Neural progenitor cell (in vitro differentiated cells): ENCODE data around the gene RERE. TPM values are rescaled to one million over a fixed set of nuclear protein-coding genes. Genes with fewer than 3 reads are reported as not detected.

Experiments
- DNase-seq: peaks from one replicate; pipeline ENCODE4 v3.0.0-alpha.2; 2016; ENCODE audit warnings: low spot score
- H2AFZ ChIP-seq: fragments of 200-600 bp; sonication (generic); replicated peaks from 2 replicates; pipeline ENCODE4 v1.6.1; 2016; ENCODE audit warnings: antibody characterized with exemption
- H3F3A ChIP-seq: fragments of 200-600 bp; sonication (generic); 2 replicates; pipeline ENCODE4 v1.6.1; 2016; ENCODE audit warnings: antibody characterized with exemption, low read depth
- H3K27ac ChIP-seq: fragments of 200-600 bp; sonication (generic); 2 replicates; pipeline ENCODE4 v1.5.1; 2016; ENCODE audit warnings: mild to moderate bottlenecking
- H3K27me3 ChIP-seq: fragments of 200-600 bp; sonication (generic); 2 replicates; pipeline ENCODE4 v1.6.1; 2016; ENCODE audit warnings: mild to moderate bottlenecking, moderate library complexity
- H3K36me3 ChIP-seq: fragments of 200-600 bp; sonication (generic); 2 replicates; pipeline ENCODE4 v1.5.1; 2016
- H3K4me1 ChIP-seq: fragments of 200-600 bp; sonication (generic); 2 replicates; pipeline ENCODE4 v1.6.1; 2016; ENCODE audit warnings: mixed run types
- H3K4me2 ChIP-seq: fragments of 200-600 bp; sonication (generic); 2 replicates; pipeline ENCODE4 v1.6.1; 2016
- H3K4me3 ChIP-seq: fragments of 200-600 bp; sonication (generic); 2 replicates; pipeline ENCODE4 v1.5.1; 2016
- H3K79me2 ChIP-seq: fragments of 200-600 bp; sonication (generic); 2 replicates; pipeline ENCODE4 v1.6.1; 2016; ENCODE audit warnings: low read depth
- H3K9ac ChIP-seq: fragments of 200-600 bp; sonication (generic); 2 replicates; pipeline ENCODE4 v1.6.1; 2016
- H3K9me3 ChIP-seq: fragments of 200-600 bp; sonication (generic); 2 replicates; pipeline ENCODE4 v1.5.1; 2016; ENCODE audit warnings: low read depth
- H4K20me1 ChIP-seq: fragments of 200-600 bp; sonication (generic); 2 replicates; pipeline ENCODE4 v1.6.1; 2016; ENCODE audit warnings: low read depth
- H3K27ac Mint-ChIP-seq: 3 replicates; pipeline ENCODE4 v1.8.0; 2021; ENCODE audit warnings: mixed read lengths
- H3K27me3 Mint-ChIP-seq: 2 replicates; pipeline ENCODE4 v1.8.0; 2022; ENCODE audit warnings: low read depth, mild to moderate bottlenecking, inconsistent platforms, moderate library complexity, mixed read lengths; ENCODE audit not compliant: insufficient read depth
- H3K36me3 Mint-ChIP-seq: 3 replicates; pipeline ENCODE4 v1.8.0; 2021; ENCODE audit warnings: mixed read lengths
- H3K4me1 Mint-ChIP-seq: 3 replicates; pipeline ENCODE4 v1.8.0; 2021; ENCODE audit warnings: mixed read lengths
- H3K4me3 Mint-ChIP-seq: 3 replicates; pipeline ENCODE4 v1.8.0; 2021; ENCODE audit warnings: mild to moderate bottlenecking, moderate library complexity, mixed read lengths
- H3K9me3 Mint-ChIP-seq: 3 replicates; pipeline ENCODE4 v1.8.0; 2020; ENCODE audit warnings: mixed read lengths
- EZH2 ChIP-seq: fragments of 200-600 bp; sonication (generic); IDR thresholded peaks from 2 replicates; pipeline ENCODE4 v1.6.1; 2017; ENCODE audit warnings: antibody characterized with exemption, mild to moderate bottlenecking, moderate library complexity
- EZH2phosphoT487 ChIP-seq: fragments of 200-600 bp; sonication (generic); IDR thresholded peaks from 2 replicates; pipeline ENCODE4 v1.6.1; 2017; ENCODE audit warnings: antibody characterized with exemption
- total RNA-seq: library from RNA; depleted of rRNA; stranded (reverse); fragments of >200 nt; gene quantifications from 2 replicates; pipeline ENCODE4 v1.2.3, GENCODE V29; 2015; ENCODE audit warnings: low replicate concordance
- TF ChIP-seq, protein P1 (sequence below): fragments of 200-600 bp; sonication (generic); IDR thresholded peaks from 2 replicates; pipeline ENCODE4 v1.5.1; 2017; ENCODE audit warnings: antibody characterized with exemption, mild to moderate bottlenecking

Gene RERE
- total RNA-seq, 1 donor from 2014 or later: 29.8 TPM

GRCh38 chr1:8812081-8812480 is 5.4 kb downstream of the RERE start:
- no peaks in the 10 kb centered on the region for H3K36me3 ChIP-seq
- H3K9me3 ChIP-seq: no peaks in the 10 kb centered on the region
- H3F3A ChIP-seq: peaks cover 2% of the 10 kb centered on the region
- H3K4me3 Mint-ChIP-seq: no peak overlapping the region
- H3K4me2 ChIP-seq: no peak overlapping the region
- H3K27me3 ChIP-seq: no peaks in the 10 kb centered on the region
- H3K27ac Mint-ChIP-seq: no peak overlapping the region
- H3K4me3 ChIP-seq: no peak overlapping the region
- H3K36me3 Mint-ChIP-seq: peaks cover 6% of the 10 kb centered on the region
- H3K4me1 Mint-ChIP-seq: peaks cover 28% of the 10 kb centered on the region
- H3K27ac ChIP-seq: no peak overlapping the region
- DNase-seq: no peak
- peaks cover 100% of the 10 kb centered on the region for H3K79me2 ChIP-seq
- no peak overlapping the region for H3K9ac ChIP-seq
- peaks cover 6% of the 10 kb centered on the region for H3K27me3 Mint-ChIP-seq
- H4K20me1 ChIP-seq: peaks cover 86% of the 10 kb centered on the region
- H2AFZ ChIP-seq: no peak overlapping the region
- H3K9me3 Mint-ChIP-seq: no peaks in the 10 kb centered on the region
- TF ChIP-seq, protein P1, sequence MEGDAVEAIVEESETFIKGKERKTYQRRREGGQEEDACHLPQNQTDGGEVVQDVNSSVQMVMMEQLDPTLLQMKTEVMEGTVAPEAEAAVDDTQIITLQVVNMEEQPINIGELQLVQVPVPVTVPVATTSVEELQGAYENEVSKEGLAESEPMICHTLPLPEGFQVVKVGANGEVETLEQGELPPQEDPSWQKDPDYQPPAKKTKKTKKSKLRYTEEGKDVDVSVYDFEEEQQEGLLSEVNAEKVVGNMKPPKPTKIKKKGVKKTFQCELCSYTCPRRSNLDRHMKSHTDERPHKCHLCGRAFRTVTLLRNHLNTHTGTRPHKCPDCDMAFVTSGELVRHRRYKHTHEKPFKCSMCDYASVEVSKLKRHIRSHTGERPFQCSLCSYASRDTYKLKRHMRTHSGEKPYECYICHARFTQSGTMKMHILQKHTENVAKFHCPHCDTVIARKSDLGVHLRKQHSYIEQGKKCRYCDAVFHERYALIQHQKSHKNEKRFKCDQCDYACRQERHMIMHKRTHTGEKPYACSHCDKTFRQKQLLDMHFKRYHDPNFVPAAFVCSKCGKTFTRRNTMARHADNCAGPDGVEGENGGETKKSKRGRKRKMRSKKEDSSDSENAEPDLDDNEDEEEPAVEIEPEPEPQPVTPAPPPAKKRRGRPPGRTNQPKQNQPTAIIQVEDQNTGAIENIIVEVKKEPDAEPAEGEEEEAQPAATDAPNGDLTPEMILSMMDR: no peak
- no peak for TF ChIP-seq EZH2
- no peak for TF ChIP-seq EZH2phosphoT487
- peaks cover 16% of the 10 kb centered on the region for H3K4me1 ChIP-seq

DNA sequence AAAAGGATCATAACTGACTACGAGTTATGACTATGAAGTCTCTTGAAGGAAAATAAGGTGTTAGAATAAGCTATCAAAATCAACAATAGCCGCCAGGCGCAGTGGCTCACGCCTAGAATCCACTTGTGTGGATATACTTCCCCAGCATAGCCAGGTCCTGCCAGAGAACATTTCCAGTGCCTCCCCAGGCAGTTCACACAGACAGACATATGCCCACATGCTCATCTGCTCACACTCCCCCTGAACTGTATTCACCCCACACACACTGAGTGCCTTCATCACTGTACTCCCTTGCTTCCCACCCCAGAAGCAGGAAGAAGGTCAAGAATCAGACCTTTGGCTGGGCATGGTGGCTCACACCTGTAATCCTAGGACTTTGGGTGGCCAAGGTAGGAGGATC is 6.5 kb downstream of the RERE start:
- Histone ChIP-seq H3K27me3 (no peaks in the 10 kb centered on the region), H3K36me3 (no peaks in the 10 kb centered on the region), H3K4me3 (no peak overlapping the region), H3K9ac (no peak overlapping the region), H3K4me1 (peaks cover 16% of the 10 kb centered on the region), H3K9me3 (no peaks in the 10 kb centered on the region), H3K27ac (no peak overlapping the region), H2AFZ (no peak overlapping the region), H3F3A (no peaks in the 10 kb centered on the region), H3K4me2 (no peak overlapping the region), H3K79me2 (peaks cover 100% of the 10 kb centered on the region), H4K20me1 (peaks cover 96% of the 10 kb centered on the region)
- TF ChIP-seq, protein P1: no peak
- TF ChIP-seq EZH2phosphoT487 (no peak), EZH2 (no peak)
- H3K27me3 Mint-ChIP-seq: peaks cover 2% of the 10 kb centered on the region
- H3K4me1 Mint-ChIP-seq: peaks cover 28% of the 10 kb centered on the region
- H3K9me3 Mint-ChIP-seq: no peaks in the 10 kb centered on the region
- no peak for DNase-seq
- no peak overlapping the region for H3K27ac Mint-ChIP-seq
- no peak overlapping the region for H3K4me3 Mint-ChIP-seq
- peaks cover 8% of the 10 kb centered on the region for H3K36me3 Mint-ChIP-seq

DNA sequence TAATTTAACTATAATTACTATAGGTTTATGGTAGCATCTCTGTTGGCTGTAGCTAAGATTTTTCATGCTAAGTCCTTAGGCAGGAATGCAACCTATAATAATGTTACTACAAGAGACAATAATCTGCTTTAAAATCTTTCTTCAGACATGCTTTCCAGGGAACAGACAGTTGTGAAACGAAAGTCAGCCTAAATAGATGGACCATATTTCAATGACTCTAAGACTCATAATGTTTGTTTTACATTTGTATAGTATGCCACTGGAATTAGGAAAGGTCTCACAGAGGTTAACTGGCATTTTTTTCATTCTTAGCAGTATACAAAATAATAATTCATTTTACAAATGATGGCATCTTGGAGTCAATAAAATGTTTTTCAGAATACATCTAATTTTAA is 8.1 kb downstream of the RERE start:
- H3K4me1 ChIP-seq: peaks cover 4% of the 10 kb centered on the region
- H3K79me2 ChIP-seq: peaks cover 100% of the 10 kb centered on the region
- H4K20me1 ChIP-seq: peaks cover 97% of the 10 kb centered on the region
- Mint-ChIP-seq H3K9me3 (no peaks in the 10 kb centered on the region), H3K36me3 (peaks cover 12% of the 10 kb centered on the region), H3K4me1 (peaks cover 17% of the 10 kb centered on the region), H3K27me3 (peaks cover 2% of the 10 kb centered on the region), H3K4me3 (no peak overlapping the region), H3K27ac (no peak overlapping the region)
- H2AFZ ChIP-seq: no peak overlapping the region
- H3K9ac ChIP-seq: no peak overlapping the region
- no peaks in the 10 kb centered on the region for H3K36me3 ChIP-seq
- DNase-seq: no peak
- H3K9me3 ChIP-seq: no peaks in the 10 kb centered on the region
- H3F3A ChIP-seq: no peaks in the 10 kb centered on the region
- H3K27ac ChIP-seq: no peak overlapping the region
- no peak overlapping the region for H3K4me3 ChIP-seq
- H3K27me3 ChIP-seq: no peaks in the 10 kb centered on the region
- no peak overlapping the region for H3K4me2 ChIP-seq
- TF ChIP-seq EZH2phosphoT487 (no peak), EZH2 (no peak)
- TF ChIP-seq, protein P1: no peak
